IPS-NIHi7 (cell line): ENCODE measurements around the gene TADA2B.

Source experiments
- DNase-seq: peaks from one replicate; pipeline ENCODE4 v3.0.0; 2012; ENCODE audit warnings: mixed read lengths; ENCODE audit errors: extremely low spot score

TADA2B gene

DNA sequence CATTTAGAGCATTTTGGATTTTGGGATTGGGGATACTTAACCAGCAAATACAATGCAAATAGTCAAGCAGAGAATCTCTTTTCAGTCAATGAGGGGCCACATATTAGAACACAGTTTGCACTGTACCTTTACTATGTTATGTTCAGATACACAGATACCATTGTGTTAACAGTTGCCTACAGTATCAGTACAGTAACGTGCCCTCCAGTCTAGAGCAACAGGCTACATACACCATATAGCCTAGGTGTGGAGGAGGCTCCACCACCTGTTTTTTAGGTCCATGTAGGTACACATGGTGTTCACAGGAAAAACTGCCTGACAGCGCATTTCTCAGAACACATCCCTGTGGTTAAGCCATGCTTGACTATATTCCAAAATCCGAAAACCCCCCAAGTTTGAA lies 15.6 kb downstream of the TADA2B start:
- no peak for DNase-seq

DNA sequence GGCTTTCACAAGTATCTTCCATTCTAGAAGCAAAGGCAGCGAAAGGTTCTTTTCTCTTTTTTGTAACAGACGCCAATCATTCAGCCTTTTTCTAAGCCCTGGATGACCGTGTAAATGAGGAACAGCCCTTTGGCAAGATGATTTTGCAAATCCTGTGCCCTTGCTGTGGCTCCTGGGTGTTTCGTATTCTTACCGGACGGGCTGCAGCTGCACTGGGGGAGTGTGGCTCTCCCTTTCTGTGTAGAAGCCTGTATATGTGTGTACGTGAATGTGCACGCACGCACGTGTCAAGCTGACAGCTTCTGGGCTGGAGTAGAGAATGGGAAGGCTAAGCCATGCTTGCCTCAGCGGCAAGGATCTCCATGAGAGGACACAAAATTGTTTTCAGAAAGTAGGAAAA lies 16.5 kb downstream of the TADA2B start:
- DNase-seq = no peak

- DNase-seq = no peak
Measured at GRCh38 chr4:7060346-7061150, 17.4 kb downstream of the TADA2B start.

DNA sequence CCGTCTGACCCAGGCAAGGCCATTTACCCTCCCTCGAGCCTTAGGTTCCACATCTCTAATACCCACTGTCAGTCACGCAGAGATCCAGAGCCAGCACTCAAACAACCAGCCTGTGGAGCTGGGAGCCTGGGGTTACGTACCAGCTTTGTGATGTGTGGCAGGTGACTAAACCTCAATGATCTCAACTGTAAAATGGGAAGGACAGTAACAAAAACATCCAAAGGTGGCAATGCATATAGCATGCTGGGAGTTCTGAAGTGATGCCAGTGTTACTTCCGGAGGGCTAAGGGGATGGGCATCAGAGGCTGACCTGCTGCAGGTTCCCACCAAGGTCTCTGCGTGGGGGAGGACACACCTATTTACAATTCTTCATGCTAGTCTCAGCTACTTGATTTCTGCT lies 18.6 kb downstream of the TADA2B start:
- DNase-seq = no peak

DNA sequence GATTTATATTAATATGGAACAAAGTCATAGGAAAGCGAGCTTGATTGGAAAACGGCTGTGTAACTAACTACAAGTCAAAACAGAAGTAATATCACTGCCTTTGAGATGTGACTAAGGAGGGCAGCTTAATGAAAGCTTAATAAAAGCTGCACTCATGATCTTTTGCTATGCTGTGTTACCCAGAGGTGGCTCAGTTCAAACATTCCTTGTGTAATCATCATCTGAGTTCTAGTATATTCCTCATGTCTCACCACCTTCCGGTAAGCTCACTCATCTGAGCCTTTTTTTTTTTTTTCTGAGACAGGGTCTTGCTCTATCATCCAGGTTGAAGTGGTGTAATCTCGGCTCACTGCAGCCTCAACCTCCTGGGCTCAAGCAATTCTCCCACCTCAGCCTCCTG lies 19.6 kb downstream of the TADA2B start:
- DNase-seq = no peak

DNA sequence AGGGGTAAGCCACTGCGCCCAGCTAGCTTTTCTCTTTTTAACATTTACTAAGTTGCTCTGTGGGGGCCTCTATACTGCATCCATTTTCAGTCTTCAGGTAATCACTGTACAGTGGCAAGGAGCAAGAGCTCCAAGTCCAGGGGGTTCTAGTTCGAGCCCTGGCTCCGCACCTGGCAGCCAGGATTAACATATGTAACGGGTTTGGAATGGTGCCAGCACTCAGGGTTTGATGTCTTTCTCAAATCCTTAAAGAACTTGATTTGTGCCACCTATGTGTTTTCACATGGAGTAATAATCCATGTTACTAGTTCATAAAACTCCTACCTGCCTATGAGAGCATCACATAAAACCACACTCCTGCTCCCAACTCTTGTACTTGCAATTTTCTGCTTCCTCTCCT lies 20.2 kb downstream of the TADA2B start:
- no peak for DNase-seq

DNA sequence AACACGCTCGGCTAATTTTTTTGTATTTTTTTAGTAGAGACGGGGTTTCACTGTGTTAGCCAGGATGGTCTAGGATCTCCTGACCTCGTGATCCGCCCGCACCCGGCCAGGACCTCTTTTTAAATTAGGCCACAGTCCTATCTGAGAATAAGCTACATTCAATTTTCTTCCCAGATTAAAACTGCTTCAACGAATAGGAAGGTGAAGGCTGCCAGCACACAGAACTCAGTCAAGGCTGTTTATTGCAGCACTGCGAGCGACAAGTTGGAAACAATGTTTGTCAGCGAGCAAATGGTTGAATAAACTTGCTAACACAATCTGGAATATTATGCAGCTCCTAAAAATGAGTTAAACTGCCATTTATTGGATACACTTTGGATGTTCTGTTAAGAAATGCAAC lies 22.8 kb downstream of the TADA2B start:
- DNase-seq = no peak

GRCh38 chr4:7066493-7066892 lies 23.3 kb downstream of the TADA2B start:
- no peak for DNase-seq

DNA sequence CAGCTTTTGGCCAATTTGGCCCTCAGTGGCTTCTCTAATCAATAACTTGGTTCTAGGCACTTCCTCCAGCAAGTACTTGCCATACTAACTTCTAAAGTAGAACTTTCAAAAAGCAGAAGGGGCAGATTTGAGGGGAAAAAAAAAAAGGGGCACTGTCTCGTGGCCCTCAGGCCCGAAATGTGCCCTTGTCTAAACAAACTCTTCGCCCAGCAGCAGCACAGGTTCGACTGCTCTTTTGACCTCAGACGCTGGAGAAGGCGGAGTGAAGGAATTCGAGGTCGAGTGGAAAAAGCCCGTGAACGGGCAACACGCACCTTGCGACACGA lies 23.9 kb downstream of the TADA2B start:
- DNase-seq = no peak

DNA sequence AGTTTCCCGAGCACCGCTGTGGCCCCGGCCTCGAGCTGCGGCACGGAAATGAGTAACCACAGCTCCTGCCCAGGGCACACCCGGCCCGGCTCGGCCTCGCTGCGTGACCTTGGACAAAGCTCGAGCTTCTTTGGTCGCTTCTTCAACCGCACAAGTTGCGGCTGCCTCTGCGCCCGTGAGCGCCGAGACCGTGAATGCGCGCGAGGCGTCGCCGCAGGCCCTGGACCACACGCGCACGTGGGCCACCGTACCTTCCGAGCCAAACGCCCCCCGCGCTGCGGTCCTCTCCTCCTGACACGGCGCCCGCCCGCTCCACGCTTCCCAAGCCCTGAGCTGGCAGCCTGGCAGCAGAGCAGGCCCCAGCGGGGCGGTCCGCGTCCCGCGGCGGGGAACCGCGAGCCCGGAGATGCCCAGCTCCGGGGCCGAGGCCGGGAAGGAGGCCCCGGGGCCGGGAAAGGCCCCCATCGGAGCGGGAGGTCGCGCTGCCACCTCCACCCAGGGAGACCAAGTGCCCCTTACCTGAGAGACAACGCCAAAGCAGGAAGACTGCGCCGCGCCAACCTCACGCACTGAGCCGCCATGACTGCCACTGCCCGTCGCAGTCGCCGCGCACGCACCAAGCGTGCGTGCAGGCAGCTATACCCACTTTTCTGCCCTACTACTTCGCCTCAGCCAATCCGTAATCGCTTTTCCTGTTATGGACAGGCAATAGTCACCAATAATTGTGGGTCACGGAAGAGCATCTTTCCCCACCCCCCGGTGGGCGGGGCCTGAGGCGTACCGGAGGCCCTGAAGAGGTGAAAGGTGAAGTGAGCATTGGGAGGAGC lies 24.5 kb downstream of the TADA2B start, which contains the start of gene GRPEL1:
TSS of gene GRPEL1 (minus strand) at position 613 of the 827 bp plus-strand sequence. CDS start at position 581, 32 bp downstream.
- DNase-seq = peak; percentile 97

DNA sequence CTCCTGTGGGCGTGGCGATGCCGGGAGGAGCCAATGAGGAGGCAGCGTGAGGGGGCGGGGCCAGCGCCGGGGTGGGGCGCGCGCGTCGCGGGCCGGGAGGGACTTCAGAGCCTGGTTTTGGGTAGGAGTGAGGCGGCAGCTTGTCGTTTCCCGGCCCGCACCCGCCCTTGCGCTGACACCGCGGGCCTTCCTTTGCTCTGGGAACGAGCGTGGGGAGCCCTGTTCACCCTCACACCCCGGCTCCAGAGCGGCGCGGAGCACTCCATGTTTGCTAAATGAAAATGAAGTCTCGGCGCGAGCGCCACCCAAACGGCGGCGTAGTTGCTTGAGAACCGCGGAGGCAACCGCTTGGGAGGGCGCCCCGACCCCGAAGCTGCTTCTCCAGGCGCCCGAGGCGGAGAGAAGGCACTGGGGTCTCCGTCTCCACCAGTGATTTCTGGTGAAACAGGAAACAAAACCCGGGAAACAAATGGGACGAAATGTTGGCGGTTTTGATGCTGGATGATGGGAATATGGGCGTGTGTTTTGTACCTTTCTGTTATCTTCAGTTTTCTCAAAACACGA lies 25.2 kb downstream of the TADA2B start:
- DNase-seq = no peak

DNA sequence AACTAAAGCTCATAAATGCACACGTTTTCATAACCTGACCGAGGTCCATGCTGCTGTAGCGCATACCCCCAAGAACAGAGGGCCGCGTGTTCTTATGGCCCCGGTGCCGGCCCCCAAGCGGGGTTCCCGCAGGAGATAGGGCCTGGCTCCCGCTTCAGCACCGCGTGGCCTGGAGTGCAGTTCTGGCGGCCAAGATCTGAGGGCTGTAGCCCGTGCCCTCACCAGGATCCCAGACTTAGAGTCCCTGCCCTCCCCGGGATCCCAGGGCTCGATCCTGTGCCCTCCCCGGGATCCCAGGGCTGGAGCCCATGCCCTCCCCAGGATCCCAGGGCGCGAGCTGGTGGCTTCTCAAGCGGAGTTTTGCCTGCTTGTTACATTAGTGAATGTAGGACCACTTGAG lies 25.7 kb downstream of the TADA2B start:
- peak; percentile 41 for DNase-seq

GRCh38 chr4:7070729-7071511 lies 27.7 kb downstream of the TADA2B start:
- DNase-seq = peak; percentile 79

GRCh38 chr4:7073059-7073458 lies 29.9 kb downstream of the TADA2B start:
- no peak for DNase-seq

GRCh38 chr4:7073526-7074390 lies 30.6 kb downstream of the TADA2B start:
- peak; percentile 76 for DNase-seq

DNA sequence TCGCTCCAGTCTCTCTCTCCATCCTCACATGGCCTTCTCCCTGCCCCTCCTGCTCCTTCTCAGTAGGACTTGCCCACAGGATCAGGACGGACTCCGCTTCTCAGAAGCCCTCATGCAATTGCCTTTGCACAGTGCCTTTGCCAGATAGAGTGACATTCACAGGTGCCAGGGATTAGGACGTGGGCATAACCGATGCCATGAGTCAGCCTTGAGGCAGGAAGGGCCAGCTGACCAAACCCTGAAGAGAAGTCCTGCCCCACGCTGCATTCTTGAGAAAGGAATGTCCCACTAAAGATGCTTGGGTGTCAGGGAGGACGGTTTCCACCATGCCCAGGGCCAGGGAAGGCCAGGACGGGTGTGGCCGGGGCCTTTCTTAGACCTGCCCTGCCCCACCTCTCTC lies 31.3 kb downstream of the TADA2B start:
- no peak for DNase-seq

DNA sequence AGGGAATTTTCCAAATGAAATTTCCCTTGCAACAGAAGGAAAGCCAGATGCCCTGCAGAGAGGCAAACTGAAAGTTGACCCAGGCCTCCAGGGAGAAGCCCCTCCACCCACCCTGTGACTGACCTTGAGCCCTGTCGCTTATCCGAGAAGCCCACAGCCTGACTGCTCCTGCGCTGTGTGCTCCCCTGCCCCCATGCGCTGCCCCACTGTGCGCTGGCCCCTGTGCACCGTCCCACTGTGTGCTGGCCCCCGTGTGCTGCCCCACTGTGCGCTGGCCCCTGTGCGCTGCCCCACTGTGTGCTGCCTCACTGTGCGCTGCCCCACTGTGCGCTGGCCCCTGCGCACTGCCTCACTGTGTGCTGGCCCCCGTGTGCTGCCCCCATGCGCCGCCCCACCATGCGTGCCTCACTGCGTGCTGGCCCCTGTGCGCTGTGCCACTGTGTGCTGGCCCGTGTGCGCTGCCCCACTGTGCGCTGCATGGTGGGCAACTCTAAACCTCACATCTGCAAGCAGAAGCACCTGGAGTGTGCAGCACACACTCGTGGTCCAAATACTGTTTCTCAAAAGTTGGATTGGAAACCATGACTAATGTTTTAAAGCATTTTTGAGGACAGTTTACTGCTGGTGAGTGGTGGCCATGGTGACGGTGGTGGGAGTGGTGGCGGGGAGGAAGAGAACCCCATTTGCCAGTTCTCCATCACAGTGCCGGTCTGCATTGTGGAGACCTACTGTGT lies 33.0 kb downstream of the TADA2B start:
- DNase-seq = no peak

GRCh38 chr4:7076696-7077082 lies 33.5 kb downstream of the TADA2B start:
- DNase-seq = no peak

- no peak for DNase-seq
Measured at GRCh38 chr4:7077371-7077770, 34.2 kb downstream of the TADA2B start.

DNA sequence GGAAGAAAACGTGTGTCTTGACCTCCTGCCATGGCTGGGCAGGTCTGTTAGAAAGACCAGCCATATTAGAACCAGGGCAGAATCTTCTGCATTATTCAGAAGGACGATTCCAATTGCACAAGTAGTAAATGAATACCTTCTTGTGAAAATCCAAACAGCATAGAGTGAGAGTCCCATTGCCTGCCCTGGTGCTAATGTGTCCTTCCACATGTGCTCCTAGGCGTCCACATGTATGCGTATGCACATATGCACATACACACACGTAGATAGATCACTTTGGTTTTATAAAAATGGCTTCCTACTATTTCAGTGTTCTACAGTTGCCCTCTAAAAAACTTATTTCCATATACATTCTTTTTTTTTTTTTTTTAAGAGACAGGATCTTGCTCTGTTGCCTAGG lies 34.9 kb downstream of the TADA2B start:
- DNase-seq = no peak
